SK-N-SH treated with all-trans-retinoic acid at 6 μM for 48 hours (cell line): ENCODE measurements around the gene UBASH3A.

ENCODE experiments used
- ATAC-seq: fragments of 200-7000 bp; cut with Tn5 transposase; 3 replicates; pipeline ENCODE4 v1.9.1; 2020; ENCODE audit warnings: mild to moderate bottlenecking, moderate library complexity
- ARNTL ChIP-seq: fragments of 450-650 bp; formaldehyde crosslinking; IDR thresholded peaks from 2 replicates; pipeline ENCODE4 v1.5.0; 2020; ENCODE audit warnings: low read depth, mild to moderate bottlenecking, moderate library complexity, borderline replicate concordance
- BACH2 ChIP-seq: fragments of 250-450 bp; sonication (Bioruptor Pico); IDR thresholded peaks from 2 replicates; pipeline ENCODE4 v1.9.0; 2021; ENCODE audit warnings: mild to moderate bottlenecking, borderline replicate concordance
- CSDC2 ChIP-seq: fragments of 250-450 bp; sonication (Bioruptor Pico); IDR thresholded peaks from 2 replicates; pipeline ENCODE4 v1.5.0; 2020; ENCODE audit warnings: mild to moderate bottlenecking, moderate library complexity
- ESRRG ChIP-seq: fragments of 250-450 bp; sonication (Bioruptor Pico); IDR thresholded peaks from 2 replicates; pipeline ENCODE4 v1.6.1; 2021; ENCODE audit warnings: mild to moderate bottlenecking
- GLIS3 ChIP-seq: fragments of 250-450 bp; sonication (Bioruptor Pico); IDR thresholded peaks from 2 replicates; pipeline ENCODE4 v1.5.0; 2020; ENCODE audit warnings: mild to moderate bottlenecking, moderate library complexity
- ISL1 ChIP-seq: fragments of 250-450 bp; sonication (Bioruptor Pico); IDR thresholded peaks from 2 replicates; pipeline ENCODE4 v2.1.2; 2022; ENCODE audit warnings: mild to moderate bottlenecking, moderate library complexity
- OSR1 ChIP-seq: fragments of 250-450 bp; sonication (Bioruptor Pico); IDR thresholded peaks from 2 replicates; pipeline ENCODE4 v1.8.0; 2022; ENCODE audit warnings: moderate library complexity, mild to moderate bottlenecking, inconsistent platforms
- RARB ChIP-seq: fragments of 250-450 bp; sonication (Bioruptor Pico); IDR thresholded peaks from 2 replicates; pipeline ENCODE4 v1.8.0; 2021; ENCODE audit warnings: mild to moderate bottlenecking, moderate library complexity
- SNAI2 ChIP-seq: fragments of 250-450 bp; sonication (Bioruptor Pico); IDR thresholded peaks from 2 replicates; pipeline ENCODE4 v1.5.0; 2020; ENCODE audit warnings: mild to moderate bottlenecking, moderate library complexity
- TCF4 ChIP-seq: fragments of 250-450 bp; sonication (Bioruptor Pico); IDR thresholded peaks from 2 replicates; pipeline ENCODE4 v1.8.0; 2021; ENCODE audit warnings: mild to moderate bottlenecking, moderate library complexity, borderline replicate concordance
- TOX ChIP-seq: fragments of 250-450 bp; sonication (Bioruptor Pico); IDR thresholded peaks from 2 replicates; pipeline ENCODE4 v1.8.0; 2021; ENCODE audit warnings: mild to moderate bottlenecking, moderate library complexity, borderline replicate concordance
- ZC3H10 ChIP-seq: fragments of 250-450 bp; sonication (Bioruptor Pico); IDR thresholded peaks from 2 replicates; pipeline ENCODE4 v1.5.1; 2021; ENCODE audit warnings: mild to moderate bottlenecking, moderate library complexity
- ZFP3 ChIP-seq: fragments of 250-450 bp; sonication (Bioruptor Pico); IDR thresholded peaks from 2 replicates; pipeline ENCODE4 v1.5.0; 2020; ENCODE audit warnings: mild to moderate bottlenecking, moderate library complexity
- ZFP30 ChIP-seq: fragments of 450-650 bp; formaldehyde crosslinking; IDR thresholded peaks from 2 replicates; pipeline ENCODE4 v1.5.0; 2022; ENCODE audit warnings: mild to moderate bottlenecking, moderate library complexity
- ZNF565 ChIP-seq: fragments of 450-650 bp; formaldehyde crosslinking; conservative IDR thresholded peaks from 2 replicates; pipeline ENCODE4 v1.5.0; 2020; ENCODE audit warnings: low read depth, mild to moderate bottlenecking, moderate library complexity
- ZNF8 ChIP-seq: fragments of 450-650 bp; formaldehyde crosslinking; IDR thresholded peaks from 2 replicates; pipeline ENCODE4 v1.5.0; 2020; ENCODE audit warnings: mild to moderate bottlenecking, moderate library complexity
- TF ChIP-seq, protein P1 (sequence below): fragments of 250-450 bp; sonication (Bioruptor Pico); IDR thresholded peaks from 2 replicates; pipeline ENCODE4 v1.5.0; 2020; ENCODE audit warnings: mild to moderate bottlenecking, moderate library complexity
- TF ChIP-seq, protein P2 (sequence below): fragments of 250-450 bp; sonication (Bioruptor Pico); IDR thresholded peaks from 2 replicates; pipeline ENCODE4 v1.5.1; 2021; ENCODE audit warnings: mild to moderate bottlenecking, moderate library complexity
- TF ChIP-seq, protein P3 (sequence below): fragments of 250-450 bp; sonication (Bioruptor Pico); IDR thresholded peaks from 2 replicates; pipeline ENCODE4 v1.8.0; 2020; ENCODE audit warnings: mild to moderate bottlenecking, moderate library complexity, borderline replicate concordance
- TF ChIP-seq, protein P4 (sequence below): fragments of 250-450 bp; sonication (Bioruptor Pico); IDR thresholded peaks from 2 replicates; pipeline ENCODE4 v1.5.1; 2020; ENCODE audit warnings: low read depth, mild to moderate bottlenecking, moderate library complexity

UBASH3A gene

DNA sequence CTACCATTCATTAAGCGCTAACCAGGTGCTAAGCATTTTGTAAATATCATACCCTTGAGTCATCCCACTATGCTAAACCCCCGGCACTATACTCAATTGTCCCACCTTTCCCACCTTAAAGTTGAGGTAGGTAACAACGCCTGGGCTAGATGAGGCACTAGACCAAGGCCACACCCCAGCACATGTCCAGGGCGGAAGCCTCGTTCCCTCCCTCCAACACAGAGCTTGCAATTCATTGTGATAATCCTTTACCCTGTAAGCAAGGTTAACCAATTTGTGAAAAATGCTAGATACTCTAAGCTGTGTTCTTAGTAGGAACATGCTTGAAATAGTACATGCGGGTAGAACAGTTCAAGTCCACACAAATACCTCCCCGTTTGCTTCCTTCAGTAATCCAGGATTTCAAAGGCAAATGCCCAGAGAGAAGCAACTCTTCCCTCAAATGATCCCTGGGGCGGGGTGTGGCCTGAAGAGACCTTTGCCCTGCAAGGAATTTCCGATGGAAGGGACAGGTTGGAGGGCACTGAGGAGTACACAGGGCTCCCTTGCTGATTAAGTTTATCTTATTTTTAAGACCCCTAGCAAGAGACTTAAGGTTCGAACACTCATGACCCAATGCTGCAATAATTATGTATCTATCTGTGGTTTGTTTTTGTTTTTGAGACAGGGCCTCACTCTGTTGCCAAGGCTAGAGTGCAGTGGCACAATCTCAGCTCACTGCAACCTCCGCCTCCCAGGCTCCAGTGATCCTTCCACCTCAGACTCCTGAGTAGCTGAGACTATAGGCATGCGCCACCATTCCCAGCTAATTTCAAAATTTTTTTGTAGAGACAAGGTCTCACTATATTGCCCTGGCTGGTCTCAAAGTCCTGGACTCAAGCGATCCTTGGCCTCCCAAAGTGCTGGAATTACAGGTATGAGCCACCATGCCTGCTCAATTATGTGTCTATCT lies 89.7 kb downstream of the UBASH3A start:
- TF ChIP-seq SNAI2 (CRISPR knock-in tag) (no peak), TCF4 (CRISPR knock-in tag) (no peak), ARNTL (CRISPR knock-in tag) (no peak), ZNF565 (CRISPR knock-in tag) (no peak), OSR1 (CRISPR knock-in tag) (no peak), GLIS3 (CRISPR knock-in tag) (no peak), ISL1 (CRISPR knock-in tag) (no peak), ESRRG (CRISPR knock-in tag) (no peak), ZFP30 (CRISPR knock-in tag) (no peak), ZFP3 (CRISPR knock-in tag) (no peak), TOX (CRISPR knock-in tag) (no peak)
- TF ChIP-seq, protein P1, sequence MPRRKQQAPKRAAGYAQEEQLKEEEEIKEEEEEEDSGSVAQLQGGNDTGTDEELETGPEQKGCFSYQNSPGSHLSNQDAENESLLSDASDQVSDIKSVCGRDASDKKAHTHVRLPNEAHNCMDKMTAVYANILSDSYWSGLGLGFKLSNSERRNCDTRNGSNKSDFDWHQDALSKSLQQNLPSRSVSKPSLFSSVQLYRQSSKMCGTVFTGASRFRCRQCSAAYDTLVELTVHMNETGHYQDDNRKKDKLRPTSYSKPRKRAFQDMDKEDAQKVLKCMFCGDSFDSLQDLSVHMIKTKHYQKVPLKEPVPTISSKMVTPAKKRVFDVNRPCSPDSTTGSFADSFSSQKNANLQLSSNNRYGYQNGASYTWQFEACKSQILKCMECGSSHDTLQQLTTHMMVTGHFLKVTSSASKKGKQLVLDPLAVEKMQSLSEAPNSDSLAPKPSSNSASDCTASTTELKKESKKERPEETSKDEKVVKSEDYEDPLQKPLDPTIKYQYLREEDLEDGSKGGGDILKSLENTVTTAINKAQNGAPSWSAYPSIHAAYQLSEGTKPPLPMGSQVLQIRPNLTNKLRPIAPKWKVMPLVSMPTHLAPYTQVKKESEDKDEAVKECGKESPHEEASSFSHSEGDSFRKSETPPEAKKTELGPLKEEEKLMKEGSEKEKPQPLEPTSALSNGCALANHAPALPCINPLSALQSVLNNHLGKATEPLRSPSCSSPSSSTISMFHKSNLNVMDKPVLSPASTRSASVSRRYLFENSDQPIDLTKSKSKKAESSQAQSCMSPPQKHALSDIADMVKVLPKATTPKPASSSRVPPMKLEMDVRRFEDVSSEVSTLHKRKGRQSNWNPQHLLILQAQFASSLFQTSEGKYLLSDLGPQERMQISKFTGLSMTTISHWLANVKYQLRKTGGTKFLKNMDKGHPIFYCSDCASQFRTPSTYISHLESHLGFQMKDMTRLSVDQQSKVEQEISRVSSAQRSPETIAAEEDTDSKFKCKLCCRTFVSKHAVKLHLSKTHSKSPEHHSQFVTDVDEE (CRISPR knock-in tag) = no peak
- no peak for ATAC-seq

DNA sequence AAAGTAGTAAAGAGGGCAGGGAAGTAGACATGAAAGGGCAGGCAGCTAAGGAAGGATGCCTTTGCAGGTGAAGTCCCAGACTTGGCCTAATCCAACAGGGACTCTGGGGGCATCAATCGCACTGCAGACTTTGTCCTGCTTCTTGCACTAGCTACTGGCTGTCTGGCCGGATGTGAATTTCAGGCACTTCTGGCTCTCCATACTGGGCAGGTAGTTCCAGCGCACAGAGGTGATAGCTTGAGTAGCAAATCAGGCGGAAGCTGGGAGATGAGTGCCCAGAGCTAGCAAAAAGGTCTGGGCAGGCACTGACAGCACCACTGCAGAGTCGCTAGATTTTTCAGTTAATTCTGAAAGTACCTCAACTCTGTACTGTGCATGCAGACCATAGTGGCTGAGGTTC lies 91.3 kb downstream of the UBASH3A start:
- ATAC-seq = no peak
- TF ChIP-seq, protein P2, sequence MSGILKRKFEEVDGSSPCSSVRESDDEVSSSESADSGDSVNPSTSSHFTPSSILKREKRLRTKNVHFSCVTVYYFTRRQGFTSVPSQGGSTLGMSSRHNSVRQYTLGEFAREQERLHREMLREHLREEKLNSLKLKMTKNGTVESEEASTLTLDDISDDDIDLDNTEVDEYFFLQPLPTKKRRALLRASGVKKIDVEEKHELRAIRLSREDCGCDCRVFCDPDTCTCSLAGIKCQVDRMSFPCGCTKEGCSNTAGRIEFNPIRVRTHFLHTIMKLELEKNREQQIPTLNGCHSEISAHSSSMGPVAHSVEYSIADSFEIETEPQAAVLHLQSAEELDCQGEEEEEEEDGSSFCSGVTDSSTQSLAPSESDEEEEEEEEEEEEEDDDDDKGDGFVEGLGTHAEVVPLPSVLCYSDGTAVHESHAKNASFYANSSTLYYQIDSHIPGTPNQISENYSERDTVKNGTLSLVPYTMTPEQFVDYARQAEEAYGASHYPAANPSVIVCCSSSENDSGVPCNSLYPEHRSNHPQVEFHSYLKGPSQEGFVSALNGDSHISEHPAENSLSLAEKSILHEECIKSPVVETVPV (CRISPR knock-in tag) = no peak
- no peak for TF ChIP-seq GLIS3 (CRISPR knock-in tag)
- no peak for TF ChIP-seq ESRRG (CRISPR knock-in tag)
- no peak for TF ChIP-seq SNAI2 (CRISPR knock-in tag)
- no peak for TF ChIP-seq CSDC2
- TF ChIP-seq ZFP3 (CRISPR knock-in tag) = no peak
- TF ChIP-seq, protein P3, sequence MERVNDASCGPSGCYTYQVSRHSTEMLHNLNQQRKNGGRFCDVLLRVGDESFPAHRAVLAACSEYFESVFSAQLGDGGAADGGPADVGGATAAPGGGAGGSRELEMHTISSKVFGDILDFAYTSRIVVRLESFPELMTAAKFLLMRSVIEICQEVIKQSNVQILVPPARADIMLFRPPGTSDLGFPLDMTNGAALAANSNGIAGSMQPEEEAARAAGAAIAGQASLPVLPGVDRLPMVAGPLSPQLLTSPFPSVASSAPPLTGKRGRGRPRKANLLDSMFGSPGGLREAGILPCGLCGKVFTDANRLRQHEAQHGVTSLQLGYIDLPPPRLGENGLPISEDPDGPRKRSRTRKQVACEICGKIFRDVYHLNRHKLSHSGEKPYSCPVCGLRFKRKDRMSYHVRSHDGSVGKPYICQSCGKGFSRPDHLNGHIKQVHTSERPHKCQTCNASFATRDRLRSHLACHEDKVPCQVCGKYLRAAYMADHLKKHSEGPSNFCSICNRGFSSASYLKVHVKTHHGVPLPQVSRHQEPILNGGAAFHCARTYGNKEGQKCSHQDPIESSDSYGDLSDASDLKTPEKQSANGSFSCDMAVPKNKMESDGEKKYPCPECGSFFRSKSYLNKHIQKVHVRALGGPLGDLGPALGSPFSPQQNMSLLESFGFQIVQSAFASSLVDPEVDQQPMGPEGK (CRISPR knock-in tag) = no peak
- no peak for TF ChIP-seq ARNTL (CRISPR knock-in tag)
- no peak for TF ChIP-seq ZNF8 (CRISPR knock-in tag)
- TF ChIP-seq ZC3H10 = no peak
- TF ChIP-seq BACH2 (CRISPR knock-in tag) = no peak
- TF ChIP-seq RARB = no peak
- TF ChIP-seq TOX (CRISPR knock-in tag) = no peak

DNA sequence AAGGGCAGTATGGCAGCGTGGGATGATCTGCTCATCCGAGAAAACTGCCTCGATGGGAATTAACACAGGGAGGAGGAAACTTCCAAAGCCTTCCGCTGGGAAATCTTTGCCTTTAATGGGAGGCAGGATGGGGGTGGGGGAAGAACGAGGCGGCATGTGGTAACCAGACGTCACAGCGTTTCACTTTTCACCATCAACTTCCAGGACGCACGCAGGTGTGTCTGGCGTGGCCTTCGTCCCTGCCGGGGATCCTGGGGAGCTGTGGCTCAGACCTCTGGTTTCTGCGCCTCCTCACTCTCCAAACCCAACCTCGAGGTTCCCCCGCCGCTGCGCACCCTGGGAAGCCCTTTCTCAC lies 92.0 kb downstream of the UBASH3A start:
- ATAC-seq = no peak
- no peak for TF ChIP-seq ISL1 (CRISPR knock-in tag)
- no peak for TF ChIP-seq BACH2 (CRISPR knock-in tag)
- no peak for TF ChIP-seq ESRRG (CRISPR knock-in tag)
- TF ChIP-seq ARNTL (CRISPR knock-in tag) = no peak
- TF ChIP-seq ZFP30 (CRISPR knock-in tag) = no peak
- TF ChIP-seq, protein P4, sequence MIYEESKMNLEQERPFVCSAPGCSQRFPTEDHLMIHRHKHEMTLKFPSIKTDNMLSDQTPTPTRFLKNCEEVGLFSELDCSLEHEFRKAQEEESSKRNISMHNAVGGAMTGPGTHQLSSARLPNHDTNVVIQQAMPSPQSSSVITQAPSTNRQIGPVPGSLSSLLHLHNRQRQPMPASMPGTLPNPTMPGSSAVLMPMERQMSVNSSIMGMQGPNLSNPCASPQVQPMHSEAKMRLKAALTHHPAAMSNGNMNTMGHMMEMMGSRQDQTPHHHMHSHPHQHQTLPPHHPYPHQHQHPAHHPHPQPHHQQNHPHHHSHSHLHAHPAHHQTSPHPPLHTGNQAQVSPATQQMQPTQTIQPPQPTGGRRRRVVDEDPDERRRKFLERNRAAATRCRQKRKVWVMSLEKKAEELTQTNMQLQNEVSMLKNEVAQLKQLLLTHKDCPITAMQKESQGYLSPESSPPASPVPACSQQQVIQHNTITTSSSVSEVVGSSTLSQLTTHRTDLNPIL (CRISPR knock-in tag) = no peak
- TF ChIP-seq RARB = no peak
- TF ChIP-seq CSDC2 = no peak
